HG03095 (cell line): ENCODE results near the gene TRIM46.
A peak's percentile ranks its signal among the peaks of the same experiment; 100 is the strongest.
"Not testable (repeated sequence)": the region's sequence is repeated elsewhere in the genome, so short reads cannot be mapped to it uniquely, and the experiment has no call there.

Experiments
- ATAC-seq: cut with Tn5 transposase; IDR thresholded peaks from one replicate; pipeline ENCODE4 v1.9.1; 2021; ENCODE audit warnings: moderate library complexity; ENCODE audit not compliant: unreplicated experiment

The TRIM46 gene

DNA sequence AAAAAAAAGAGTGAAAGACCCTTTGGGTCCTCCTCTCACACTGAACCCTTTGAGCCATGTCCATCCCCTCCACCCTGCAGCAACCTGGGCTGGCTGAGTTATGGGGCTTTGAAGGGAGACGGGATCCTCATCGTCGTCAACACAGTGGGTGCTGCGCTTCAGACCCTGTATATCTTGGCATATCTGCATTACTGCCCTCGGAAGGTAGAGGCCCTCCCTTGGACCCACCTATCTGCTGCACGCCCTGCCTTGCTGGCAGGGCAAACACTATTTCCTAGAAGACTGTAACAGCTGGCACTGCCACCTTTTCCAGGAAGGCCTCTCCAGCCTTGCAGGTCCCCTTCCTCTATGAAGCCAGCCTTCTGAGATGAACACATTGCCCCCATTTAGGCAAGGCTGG lies 36.9 kb upstream of the TRIM46 start:
- ATAC-seq = no peak

DNA sequence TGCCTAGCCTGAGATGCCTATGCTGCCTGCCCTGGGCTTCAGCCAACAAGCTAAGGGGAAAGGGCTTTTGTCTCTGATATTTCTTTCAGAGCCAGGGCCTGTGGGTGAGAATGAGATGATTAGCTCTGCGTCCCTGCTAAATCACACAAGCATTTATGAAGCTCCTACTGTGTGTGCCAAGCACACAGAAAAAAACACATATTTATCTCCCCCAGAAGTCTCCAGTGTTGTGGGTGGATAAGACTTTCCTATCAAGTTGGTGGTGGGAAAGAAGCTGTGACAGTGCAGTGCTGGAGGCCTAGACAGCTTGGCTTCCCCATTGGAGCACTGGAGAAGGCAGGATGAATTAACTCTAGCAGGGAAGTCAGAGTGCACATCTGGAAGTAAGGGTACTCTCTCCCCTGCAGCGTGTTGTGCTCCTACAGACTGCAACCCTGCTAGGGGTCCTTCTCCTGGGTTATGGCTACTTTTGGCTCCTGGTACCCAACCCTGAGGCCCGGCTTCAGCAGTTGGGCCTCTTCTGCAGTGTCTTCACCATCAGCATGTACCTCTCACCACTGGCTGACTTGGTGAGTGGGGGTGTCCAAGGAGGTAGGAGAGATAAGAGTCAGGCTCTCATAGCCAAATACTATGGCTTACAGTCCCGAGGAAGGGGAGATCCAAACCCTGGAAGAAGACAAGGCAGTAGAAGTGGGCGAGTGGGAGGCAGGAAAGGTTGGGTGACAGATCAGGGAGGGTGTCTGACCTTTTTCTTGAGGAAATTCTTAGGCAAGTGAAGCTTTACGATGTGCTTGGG lies 36.3 kb upstream of the TRIM46 start:
- no peak for ATAC-seq

DNA sequence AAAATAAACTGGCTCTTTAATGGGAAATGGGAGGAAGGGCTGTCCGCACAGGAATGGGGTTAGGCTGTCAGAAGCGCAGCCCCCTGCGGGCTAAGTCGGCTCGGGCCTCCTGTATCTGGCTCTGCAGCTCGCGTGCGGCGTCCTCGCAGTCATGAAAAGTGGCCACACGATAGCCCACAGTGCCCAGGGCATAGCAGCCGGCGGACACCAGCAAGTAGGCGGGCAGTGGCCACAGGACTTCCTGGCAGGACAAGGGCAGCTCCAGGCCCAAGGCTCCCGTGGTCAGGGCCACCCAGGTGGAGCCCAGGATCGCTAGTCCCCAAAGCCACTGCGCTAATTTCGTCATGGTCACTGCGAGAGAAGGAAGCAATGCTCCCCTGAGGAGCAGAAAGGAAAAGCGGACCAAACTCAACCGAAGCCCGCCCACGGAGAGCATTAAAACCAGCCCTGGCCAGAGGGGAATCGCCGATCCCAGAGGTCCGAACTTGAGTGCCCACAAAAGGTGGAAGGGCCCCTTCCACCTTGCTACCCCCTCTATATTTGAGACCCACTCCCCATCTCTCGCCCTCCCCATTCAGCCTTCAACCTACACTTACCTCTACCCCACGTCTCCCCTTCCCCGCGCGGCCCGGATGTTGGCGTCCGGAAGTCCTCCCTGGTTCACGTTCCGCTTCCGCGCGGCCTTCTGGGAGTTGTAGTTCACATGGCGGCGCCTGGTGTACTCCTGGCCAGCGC lies 33.6 kb upstream of the TRIM46 start, which contains the start of gene DPM3:
TSS of gene DPM3 (minus strand) at position 637 of the 735 bp plus-strand sequence. CDS start at position 346, 291 bp downstream.
- ATAC-seq = peak; percentile 58

DNA sequence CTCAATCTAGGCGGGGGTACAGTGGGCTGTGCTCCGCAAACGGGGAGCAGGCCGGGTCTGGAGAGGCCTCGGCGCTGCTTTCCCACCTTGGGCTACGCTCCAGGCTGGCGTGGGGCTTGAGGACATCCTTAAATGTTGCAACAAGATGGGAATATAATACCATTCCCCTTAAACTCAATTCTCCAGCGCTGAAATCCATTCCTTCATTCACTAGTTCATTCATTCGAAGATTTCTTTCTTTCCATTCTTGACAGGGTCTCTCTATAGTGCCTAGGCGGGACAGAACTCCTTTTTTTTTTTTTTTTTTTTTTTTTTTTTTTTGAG lies 33.1 kb upstream of the TRIM46 start:
- no peak for ATAC-seq

DNA sequence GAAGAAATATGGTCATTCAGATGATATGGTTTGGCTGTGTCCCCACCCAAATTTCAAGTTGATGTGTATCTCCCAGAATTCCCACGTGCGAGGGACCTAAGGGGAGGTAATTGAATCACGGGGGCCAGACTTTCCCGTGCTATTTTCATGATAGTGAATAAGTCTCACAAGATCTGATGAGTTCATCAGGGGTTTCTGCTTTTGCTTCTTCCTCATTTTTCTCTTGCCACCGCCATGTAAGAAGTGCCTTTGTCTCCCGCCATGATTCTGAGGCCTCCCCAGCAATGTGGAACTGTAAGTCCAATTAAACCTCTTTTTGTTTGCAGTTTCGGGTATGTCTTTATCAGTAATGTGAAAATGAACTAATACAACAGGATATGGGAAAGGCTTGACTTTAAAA lies 31.9 kb upstream of the TRIM46 start:
- ATAC-seq = no peak

DNA sequence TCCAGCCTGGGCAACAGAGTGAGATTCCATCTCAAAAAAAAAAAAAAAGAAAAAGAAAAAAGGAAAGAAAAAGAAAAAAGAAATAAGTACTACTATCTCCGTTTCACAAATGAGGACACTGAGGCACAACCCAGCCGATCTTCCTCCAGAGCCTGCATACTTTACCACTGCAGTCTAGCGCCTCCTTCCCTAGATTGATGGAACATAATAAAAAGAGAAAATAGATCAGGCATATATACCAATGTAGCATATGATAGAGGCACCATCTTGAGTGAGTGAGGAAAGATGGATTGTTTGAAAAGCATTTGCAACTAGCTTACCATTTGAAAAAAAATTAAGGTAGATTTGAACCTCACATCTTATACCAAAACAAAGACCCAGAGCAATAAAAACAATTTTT lies 28.2 kb upstream of the TRIM46 start:
- ATAC-seq = no peak

DNA sequence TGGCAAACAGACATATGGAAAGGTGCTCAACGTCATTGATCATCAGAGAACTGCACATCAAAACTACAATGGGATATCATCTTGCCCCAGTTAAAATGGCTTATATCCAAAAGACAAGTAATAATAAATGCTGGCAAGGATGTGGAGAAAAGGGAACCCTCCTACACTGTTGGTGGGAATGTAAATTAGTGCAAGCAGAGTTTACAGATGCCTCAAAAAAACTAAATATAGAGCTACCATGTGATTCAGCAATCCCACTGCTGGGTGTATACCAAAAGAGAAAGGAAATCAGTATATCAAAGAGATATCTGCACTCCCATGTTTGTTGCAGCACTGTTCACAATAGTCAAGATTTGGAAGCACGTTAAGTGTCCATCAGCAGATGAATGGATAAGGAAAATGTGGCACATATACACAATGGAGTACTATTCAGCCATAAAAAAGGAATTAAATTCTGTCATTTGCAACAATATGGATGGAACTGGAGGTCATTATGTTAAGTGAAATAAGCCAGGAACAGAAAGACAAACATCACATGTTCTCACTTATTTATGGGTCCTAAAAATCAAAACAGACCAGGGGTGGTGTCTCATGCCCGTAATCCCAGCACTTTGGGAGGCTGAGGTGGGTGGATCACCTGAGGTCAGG lies 17.5 kb upstream of the TRIM46 start:
- not testable (repeated sequence) for ATAC-seq

DNA sequence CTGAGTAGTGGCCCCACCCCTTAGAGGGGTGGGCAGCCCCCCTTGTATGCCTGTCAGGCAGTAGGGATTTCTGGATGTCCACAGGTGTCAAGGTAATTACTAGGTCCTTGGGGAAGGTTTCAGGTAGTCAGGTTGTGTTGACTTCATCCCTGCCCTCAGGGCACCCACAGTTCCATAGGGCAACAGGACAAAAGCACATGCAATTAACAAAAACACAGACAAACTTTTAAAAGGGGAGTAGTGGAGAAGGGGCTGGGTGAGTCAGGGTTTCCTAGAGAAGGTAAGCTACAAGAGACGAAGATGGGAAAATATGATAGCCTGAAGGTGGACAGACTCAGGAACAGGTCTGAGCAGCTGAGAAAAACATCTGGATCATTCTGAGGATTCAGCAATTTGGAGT lies 14.7 kb upstream of the TRIM46 start:
- ATAC-seq = no peak

DNA sequence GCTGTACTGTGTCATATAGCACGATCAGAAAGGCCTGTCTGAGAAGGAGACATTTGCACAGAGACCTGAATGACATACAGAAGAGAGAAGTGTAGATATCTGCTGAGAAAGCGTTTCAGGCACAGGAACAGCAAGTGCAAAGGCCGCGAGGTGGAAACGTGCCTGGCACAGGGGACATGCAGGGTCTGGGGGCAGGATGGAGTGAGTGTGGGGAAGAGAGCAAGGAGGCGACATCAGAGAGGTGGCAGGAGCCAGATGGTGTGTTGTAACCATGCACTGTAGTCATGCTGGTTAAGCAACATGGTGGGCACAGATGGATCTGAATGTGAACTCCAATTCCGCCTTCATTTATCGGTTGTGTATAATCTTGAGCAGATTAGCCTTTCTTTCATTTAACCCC lies 13.5 kb upstream of the TRIM46 start:
- no peak for ATAC-seq

DNA sequence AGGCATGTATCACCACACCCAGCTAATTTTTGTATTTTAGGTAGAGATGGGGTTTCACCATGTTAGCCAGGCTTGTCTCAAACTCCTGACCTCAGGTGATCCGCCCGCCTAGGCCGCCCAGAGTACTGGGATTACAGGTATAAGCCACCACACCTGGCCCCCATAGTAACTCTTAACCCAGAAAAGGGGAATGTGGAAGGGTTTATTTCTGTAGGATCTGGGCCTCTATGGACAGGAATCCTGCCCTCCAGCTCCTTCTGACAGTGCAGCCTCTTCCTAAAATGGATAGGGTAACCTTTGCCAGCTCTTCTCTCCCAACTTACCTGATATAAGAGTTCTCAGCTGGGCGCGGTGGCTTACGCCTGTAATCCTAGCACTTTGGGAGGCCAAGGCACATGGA lies 11.0 kb upstream of the TRIM46 start:
- not testable (repeated sequence) for ATAC-seq

DNA sequence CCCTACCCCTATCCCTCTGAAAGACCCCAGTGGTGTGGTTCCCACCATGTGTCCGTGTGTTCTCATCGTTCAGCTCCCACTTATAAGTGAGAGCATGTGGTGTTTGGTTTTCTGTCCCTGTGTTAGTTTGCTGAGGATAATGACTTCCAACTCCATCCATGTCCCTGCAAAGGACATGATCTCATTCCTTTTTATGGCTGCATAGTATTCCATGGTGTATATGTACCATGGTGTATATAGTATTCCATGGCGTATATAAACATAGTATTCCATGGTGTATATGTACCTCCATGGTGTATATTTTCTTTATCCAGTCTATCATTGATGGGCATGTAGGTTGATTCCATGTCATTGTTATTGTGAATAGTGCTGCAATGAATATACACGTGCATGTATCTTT lies 9.9 kb upstream of the TRIM46 start:
- ATAC-seq = not testable (repeated sequence)

DNA sequence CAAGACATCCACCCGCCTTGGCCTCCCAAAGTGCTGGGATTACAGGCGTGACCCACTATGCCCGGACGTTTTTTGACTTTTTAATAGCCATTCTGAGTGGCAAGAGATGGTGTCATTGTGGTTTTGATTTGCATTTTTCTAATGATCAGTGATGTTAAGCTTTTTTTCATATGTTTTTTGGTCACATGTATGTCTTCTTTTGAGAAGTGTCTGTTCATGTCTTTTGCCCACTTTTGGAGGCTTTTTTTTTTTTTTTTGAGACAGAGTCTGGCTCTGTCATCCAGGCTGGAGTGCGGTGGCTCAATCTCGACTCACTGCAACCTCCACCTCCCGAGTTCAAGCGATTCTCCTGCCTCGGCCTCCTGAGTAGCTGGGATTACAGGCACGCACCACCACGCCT lies 9.0 kb upstream of the TRIM46 start:
- ATAC-seq = not testable (repeated sequence)

DNA sequence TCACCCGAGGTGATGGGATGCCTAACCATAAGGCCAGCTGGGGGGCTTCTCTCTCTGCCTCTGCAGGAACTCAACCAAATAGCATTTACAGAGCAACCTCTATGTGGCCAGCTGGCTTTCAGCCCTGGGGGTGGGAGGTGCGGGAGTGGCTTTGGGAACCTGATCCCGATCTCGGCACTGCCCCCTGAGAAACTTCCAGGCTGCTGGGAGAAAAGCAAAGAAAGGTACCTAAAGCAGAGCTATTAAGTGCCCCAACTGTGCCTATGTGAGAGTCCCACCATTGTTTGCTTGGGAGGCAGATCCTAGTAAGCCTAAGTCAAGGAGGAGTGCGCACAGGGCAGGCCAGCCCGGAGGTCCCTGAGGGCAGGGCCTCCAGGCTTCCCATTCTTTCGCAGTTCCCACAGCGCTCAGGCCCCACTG lies 7.6 kb upstream of the TRIM46 start:
- ATAC-seq = no peak

DNA sequence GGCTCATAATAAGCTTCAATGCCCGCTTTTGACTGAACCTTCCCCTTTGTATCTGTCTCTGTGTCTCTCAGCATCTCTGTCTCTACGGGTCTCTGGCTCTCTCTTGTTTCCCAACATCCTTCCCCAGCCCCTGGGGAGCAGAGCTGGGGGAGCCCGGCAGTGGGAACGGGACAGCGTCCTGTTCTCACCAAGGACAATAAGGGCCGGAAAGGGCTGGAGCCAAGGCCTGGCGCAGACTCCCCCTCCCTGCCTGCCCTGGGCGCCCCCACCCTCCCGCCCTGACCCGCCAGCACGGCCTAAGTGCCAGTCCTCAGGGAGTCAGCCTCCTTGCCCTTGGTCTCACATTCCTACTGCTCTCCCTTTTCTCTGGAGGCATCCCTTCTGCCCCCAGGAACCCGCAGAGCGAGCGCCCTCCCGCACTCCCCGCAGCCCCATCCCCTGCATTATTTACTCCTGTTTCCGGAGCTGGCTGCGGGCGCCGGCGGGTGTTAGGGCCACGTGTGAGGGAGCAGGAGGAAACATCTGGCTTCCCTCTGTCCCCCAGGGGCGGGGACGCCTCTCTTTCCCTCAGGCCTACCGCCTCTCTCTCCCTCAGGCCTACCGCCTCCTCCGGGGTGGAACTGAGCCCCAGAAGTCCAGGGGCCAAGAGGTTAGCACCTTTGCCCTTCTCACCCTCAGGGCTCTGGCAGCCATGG lies 7.0 kb upstream of the TRIM46 start:
- no peak for ATAC-seq

DNA sequence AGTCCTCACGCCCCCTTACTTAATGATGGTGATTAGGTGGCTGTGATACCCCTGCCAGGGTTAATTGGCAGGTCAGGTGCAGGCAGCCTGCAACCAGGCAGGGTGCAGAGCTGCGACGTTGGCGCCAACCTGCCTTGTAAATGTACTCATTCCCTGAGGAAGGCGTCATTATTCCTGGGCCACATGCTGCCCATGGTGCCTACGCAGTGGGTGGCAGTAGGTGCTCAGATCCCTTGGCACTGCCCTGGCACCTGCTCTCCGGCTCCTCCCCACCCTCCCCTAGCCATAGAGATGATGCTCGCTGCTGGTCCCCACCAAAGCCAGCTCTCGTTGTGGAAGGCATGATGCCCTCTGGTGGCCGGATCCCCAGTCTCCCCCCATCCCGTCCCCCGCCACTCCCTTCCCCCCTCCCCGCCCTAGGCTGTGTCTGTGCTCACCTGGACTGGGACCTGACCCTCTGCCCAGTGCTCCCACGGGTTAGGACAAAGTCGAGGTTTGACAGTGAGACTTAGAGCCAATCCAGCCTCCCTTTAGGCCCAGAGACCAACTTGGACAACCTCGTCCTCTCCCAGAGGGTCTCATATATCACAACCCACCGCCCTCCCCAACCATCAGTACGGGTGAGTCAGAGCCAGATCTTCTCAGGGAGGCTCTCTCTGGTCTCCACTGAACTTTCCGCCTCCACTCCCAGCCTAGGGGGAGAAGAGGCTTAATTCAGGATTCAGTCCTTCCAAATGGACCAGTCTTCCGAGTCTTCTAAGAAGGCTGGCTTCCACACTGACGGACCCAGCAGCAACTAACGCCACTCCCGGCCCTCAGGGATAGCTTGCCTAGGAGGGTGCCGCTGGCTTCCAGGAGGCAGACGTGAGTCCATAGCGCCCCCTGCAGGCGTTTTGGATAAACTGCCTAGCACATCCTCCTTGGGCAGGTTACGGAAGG lies 6.2 kb upstream of the TRIM46 start:
- no peak for ATAC-seq

DNA sequence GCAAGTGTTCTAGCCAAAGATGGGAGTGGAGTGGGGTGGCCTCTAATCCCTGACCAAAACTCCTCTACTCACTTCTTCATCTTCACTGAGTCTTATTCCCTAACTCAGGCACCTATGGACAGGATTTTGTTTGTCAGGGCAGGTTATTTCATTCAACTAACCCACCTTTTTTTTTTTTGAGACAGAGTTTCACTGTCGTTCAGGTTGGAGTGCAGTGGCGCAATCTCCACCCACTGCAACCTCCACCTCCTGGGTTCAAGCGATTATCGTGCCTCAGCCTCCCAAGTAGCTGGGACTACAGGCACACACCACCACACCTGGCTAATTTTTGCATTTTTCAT lies 5.6 kb upstream of the TRIM46 start:
- not testable (repeated sequence) for ATAC-seq

DNA sequence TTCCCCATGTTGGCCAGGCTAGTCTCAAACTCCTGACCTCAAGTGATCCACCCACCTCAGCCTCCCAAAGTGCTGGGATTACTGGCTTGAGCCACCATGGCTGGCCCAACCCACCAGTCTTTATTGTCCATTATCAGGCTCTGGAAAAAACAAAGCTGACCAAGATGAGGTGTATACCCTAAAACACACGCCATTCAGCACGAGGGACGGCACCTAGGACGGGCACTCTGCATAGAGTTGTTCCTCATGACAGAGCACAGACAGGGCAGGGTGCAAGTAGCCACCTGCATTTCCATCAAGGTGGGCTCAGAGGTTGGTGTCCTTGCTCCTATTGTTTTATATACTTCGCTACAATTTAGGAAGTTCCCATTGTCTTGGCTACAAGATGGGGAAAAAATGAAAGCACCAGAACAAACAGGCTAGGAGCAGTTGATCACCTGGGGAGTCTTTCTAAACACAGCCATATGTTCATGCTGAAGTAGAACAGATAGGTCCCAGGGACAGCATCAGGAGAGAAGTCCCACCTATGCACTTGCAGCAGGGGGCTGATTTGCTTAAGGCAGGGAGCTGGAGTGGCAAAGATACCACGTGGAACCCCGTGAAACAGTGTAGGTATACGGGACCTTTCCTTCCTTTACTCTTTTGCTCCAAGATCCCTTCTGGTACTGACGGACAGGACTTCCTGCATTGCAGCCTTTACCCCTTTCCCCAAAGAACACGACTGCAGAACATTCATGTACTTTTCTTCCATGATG lies 5.0 kb upstream of the TRIM46 start:
- no peak for ATAC-seq

DNA sequence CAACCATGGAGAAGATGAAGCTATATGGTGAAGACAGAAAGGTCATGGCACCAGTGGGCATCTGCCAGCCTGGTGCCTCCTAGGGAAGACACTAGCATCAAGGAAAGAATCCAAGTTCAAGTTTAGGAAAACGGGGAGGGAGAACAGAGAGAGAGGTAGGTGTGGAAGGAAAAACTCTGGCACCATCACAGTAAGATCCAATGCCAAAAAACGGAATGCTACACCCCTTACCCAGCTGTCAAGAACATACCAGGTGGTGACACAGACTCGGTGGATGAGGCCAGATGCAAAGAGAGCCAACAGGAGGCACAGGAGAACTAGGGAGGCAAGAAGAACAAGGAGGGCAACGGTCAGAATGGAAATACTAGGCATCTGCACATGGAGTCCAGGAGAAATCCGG lies 4.1 kb upstream of the TRIM46 start:
- no peak for ATAC-seq

DNA sequence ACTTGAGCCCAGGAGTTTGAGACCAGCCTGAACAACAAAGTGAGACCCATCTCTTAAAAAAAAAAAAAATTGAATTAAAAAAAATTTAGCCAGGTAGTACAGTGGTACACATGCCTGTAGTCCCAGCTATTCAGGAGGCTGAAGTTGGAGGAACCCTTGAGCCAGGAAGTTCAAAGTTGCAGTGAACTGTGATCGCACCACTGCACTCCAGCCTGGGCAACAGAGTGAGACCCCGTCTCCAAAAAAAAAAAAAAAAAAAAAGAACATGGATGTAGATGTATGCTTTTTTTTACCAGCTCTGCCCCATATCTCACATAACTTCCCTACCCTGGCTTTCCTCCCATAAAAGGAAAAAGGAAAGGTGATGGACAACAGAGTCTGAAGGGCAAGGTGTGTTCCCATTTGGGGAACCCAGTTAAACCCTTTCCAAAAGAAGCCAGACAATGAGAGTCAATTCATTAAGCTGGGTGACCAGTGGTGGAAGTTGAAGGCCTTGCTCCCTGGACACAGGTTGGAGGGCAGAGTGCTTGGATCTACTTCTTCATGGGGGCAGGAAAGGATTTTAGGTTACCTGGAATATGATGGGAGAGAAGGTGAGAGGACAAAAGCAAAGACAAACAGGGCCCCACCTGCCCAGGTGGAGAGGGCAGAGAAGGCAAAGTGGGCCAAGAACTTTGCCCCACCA lies 3.4 kb upstream of the TRIM46 start:
- ATAC-seq = no peak
